ENCODE results near the gene ZNF407.

Gene ZNF407

DNA sequence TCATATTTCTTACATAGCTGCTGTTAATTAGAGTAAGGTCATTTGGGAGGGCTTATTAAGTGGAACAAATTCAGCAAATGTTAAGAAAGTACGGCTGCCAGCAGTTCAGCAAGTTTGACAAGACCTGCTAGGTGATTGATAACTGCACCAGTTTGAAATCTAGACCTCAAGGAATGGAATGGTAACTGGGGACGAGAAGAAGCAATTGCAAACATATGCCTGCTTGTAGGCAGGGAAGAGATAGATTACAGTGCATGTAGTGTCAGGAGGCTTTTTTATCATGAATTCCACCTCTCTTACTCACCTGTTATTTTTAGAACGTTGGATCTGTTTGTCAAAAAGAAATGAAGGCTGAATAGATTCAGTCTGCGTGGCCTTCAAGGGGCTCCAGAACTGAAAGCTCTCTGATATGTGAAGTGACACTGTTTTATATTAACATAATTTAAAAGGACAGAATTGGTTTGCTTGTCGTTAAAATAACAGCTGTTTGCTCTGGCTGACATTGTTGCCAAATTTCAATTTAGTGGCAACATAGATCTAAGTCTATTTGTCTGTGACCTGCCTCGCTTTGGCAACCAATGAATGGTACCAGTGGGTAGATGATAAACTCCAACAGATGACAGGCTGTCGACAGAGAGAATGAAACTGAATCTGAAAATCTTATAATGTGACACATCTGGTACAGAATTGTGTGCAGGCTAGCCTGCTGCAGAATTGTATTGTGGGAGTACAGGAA is 199.3 kb downstream of the ZNF407 start:
- Histone ChIP-seq H3K79me2 (ENCODE audit: insufficient read depth, low read length) (no peaks in the 10 kb centered on the region), H3F3A (ENCODE audit: insufficient read depth) (no peaks in the 10 kb centered on the region), H3K9me3 (ENCODE audit: insufficient read depth, low read length) (no peaks in the 10 kb centered on the region), H3K4me2 (ENCODE audit: low read depth, low read length, poor library complexity, severe bottlenecking) (no peak overlapping the region), H2AFZ (ENCODE audit: low read depth, low read length, severe bottlenecking) (no peak overlapping the region), H3K27me3 (ENCODE audit: low read length) (no peaks in the 10 kb centered on the region), H4K20me1 (ENCODE audit: low read depth, low read length) (no peaks in the 10 kb centered on the region), H3K9ac (ENCODE audit: low read length) (no peak overlapping the region), H3K27ac (ENCODE audit: low read depth, low read length) (no peak overlapping the region), H3K4me3 (ENCODE audit: insufficient read depth, low read length, poor library complexity, severe bottlenecking) (no peak overlapping the region), H3K36me3 (ENCODE audit: low read length) (no peaks in the 10 kb centered on the region), H3K9me2 (replicated peaks; ENCODE audit: insufficient read depth, low read length) (no peaks in the 10 kb centered on the region)
- TF ChIP-seq EZH2phosphoT487 (conservative IDR thresholded peaks at IDR 0.05; ENCODE audit: low read length), result no peak
- TF ChIP-seq, protein P1, sequence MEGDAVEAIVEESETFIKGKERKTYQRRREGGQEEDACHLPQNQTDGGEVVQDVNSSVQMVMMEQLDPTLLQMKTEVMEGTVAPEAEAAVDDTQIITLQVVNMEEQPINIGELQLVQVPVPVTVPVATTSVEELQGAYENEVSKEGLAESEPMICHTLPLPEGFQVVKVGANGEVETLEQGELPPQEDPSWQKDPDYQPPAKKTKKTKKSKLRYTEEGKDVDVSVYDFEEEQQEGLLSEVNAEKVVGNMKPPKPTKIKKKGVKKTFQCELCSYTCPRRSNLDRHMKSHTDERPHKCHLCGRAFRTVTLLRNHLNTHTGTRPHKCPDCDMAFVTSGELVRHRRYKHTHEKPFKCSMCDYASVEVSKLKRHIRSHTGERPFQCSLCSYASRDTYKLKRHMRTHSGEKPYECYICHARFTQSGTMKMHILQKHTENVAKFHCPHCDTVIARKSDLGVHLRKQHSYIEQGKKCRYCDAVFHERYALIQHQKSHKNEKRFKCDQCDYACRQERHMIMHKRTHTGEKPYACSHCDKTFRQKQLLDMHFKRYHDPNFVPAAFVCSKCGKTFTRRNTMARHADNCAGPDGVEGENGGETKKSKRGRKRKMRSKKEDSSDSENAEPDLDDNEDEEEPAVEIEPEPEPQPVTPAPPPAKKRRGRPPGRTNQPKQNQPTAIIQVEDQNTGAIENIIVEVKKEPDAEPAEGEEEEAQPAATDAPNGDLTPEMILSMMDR (IDR thresholded peaks at IDR 0.05; ENCODE audit: insufficient read depth, low read length, poor library complexity, severe bottlenecking), result no peak

DNA sequence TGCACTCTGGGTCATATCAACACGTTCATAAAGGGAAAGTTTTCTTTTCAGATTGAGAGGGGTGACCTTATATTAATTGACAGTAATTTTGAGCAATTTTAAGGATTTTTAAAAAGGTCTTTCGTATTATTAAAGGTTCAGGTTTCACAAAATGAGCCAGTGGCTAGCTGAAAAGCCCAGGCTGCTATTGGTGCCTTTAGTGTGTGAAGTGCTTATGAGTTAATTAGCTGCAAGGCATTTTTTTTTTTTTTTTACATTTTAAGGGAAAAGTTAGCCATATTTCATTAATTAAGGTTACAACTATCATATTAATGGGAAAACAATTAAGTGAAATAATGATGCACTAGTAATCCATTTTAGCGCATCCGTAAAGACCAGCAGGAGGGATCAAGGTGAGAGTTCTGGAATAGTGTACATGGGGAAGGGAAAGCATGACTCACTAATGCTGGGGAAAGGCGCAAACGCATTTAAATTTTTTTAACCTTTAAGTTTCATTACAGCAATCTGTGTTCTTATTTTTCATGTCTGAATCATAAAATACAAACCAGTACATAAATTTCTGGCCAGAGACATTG is 200.0 kb downstream of the ZNF407 start:
- H3K9ac ChIP-seq (ENCODE audit: low read length), result no peak overlapping the region
- no peaks in the 10 kb centered on the region for H4K20me1 ChIP-seq (ENCODE audit: low read depth, low read length)
- H3K36me3 ChIP-seq (ENCODE audit: low read length), result no peaks in the 10 kb centered on the region
- H3K79me2 ChIP-seq (ENCODE audit: insufficient read depth, low read length), result no peaks in the 10 kb centered on the region
- no peaks in the 10 kb centered on the region for H3K9me3 ChIP-seq (ENCODE audit: insufficient read depth, low read length)
- no peak overlapping the region for H2AFZ ChIP-seq (ENCODE audit: low read depth, low read length, severe bottlenecking)
- H3K4me2 ChIP-seq (ENCODE audit: low read depth, low read length, poor library complexity, severe bottlenecking), result no peak overlapping the region
- H3K9me2 ChIP-seq (replicated peaks; ENCODE audit: insufficient read depth, low read length), result no peaks in the 10 kb centered on the region
- H3K27me3 ChIP-seq (ENCODE audit: low read length), result no peaks in the 10 kb centered on the region
- no peak overlapping the region for H3K4me3 ChIP-seq (ENCODE audit: insufficient read depth, low read length, poor library complexity, severe bottlenecking)
- H3F3A ChIP-seq (ENCODE audit: insufficient read depth), result no peaks in the 10 kb centered on the region
- H3K27ac ChIP-seq (ENCODE audit: low read depth, low read length), result no peak overlapping the region
- TF ChIP-seq, protein P1 (IDR thresholded peaks at IDR 0.05; ENCODE audit: insufficient read depth, low read length, poor library complexity, severe bottlenecking), result no peak
- no peak for TF ChIP-seq EZH2phosphoT487 (conservative IDR thresholded peaks at IDR 0.05; ENCODE audit: low read length)

DNA sequence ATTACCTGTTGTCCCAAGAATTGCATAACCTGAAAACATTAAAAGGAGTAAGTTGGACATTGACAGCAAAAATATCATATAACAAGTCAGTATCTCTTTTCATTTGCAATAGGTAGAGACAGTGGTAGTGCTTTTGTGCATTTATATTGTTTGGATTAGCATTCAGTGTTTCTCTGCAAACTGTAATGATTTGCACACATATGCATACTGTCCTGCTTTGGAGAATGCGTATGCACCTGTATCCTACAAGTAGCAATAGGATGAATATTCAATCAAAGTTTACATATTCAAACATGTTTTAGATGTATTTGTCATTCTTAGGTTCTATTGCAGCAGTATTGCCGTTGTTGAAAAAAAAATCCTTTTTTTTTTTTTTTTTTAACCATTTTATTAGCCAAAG is 201.9 kb downstream of the ZNF407 start:
- Histone ChIP-seq H3K9me3 (ENCODE audit: insufficient read depth, low read length) (no peaks in the 10 kb centered on the region), H2AFZ (ENCODE audit: low read depth, low read length, severe bottlenecking) (no peak overlapping the region), H3K36me3 (ENCODE audit: low read length) (no peaks in the 10 kb centered on the region), H3K4me2 (ENCODE audit: low read depth, low read length, poor library complexity, severe bottlenecking) (no peak overlapping the region), H3K4me3 (ENCODE audit: insufficient read depth, low read length, poor library complexity, severe bottlenecking) (no peak overlapping the region), H3K9me2 (replicated peaks; ENCODE audit: insufficient read depth, low read length) (no peaks in the 10 kb centered on the region), H3K9ac (ENCODE audit: low read length) (no peak overlapping the region), H4K20me1 (ENCODE audit: low read depth, low read length) (no peaks in the 10 kb centered on the region), H3K27ac (ENCODE audit: low read depth, low read length) (no peak overlapping the region), H3K27me3 (ENCODE audit: low read length) (no peaks in the 10 kb centered on the region), H3K79me2 (ENCODE audit: insufficient read depth, low read length) (no peaks in the 10 kb centered on the region), H3F3A (ENCODE audit: insufficient read depth) (no peaks in the 10 kb centered on the region)
- TF ChIP-seq EZH2phosphoT487 (conservative IDR thresholded peaks at IDR 0.05; ENCODE audit: low read length), result no peak
- TF ChIP-seq, protein P1 (IDR thresholded peaks at IDR 0.05; ENCODE audit: insufficient read depth, low read length, poor library complexity, severe bottlenecking), result no peak
